Measurements from ENCODE around the gene CYB5D1.

The CYB5D1 gene

DNA sequence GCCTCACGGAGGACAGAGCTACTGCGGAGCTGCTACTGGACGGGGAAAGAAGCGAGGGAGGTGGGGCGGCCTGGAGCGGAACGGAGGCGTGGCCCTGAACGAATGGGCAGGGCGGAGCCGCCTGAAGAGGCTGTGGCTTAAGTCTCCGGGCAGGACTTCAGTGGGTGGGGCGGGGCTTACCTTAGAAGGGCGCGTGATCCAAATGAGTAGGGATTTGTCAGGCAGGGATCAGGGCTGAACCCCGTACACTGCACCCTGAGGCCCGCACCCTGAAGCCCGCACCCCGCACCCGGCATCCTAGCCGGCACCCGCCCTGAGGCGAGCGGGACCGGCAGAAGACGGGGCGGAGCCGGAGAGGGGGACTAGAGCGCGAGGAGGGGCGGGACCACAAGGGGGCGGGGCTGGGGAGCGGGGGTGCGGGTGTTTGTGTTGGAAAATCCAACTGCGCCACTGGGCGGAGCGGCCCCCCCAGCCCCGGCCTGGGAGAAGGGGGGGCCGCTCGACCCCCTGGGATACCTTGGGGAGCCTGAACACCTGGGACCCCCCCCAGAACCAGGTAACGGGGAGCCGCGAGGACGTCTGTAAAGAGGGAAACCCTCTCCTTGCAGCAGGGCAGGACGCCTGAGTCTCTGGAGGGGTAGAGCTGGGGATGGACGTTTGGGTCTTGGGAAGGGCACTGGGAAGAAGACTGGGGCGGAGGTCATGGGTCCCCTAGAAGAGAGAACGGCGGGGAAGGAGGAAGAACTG, 23.8 kb upstream of the CYB5D1 start, which contains the start of gene KDM6B:
Gene KDM6B, plus strand, starts transcription at position 423 of the 747 bp plus-strand sequence. CDS start 11,338 bp downstream, outside the sequence.
- DNase-seq = peak; percentile 92

- DNase-seq = peak; percentile 85
These were observed 23.3 kb upstream of the CYB5D1 start for GRCh38 chr17:7834542-7834956.

GRCh38 chr17:7834957-7835813, 22.6 kb upstream of the CYB5D1 start:
- peak; percentile 97 for DNase-seq

- no peak for DNase-seq
These were observed 21.8 kb upstream of the CYB5D1 start for GRCh38 chr17:7835814-7836595.

- DNase-seq = peak; percentile 89
These were observed 21.0 kb upstream of the CYB5D1 start for GRCh38 chr17:7836596-7837407.

DNA sequence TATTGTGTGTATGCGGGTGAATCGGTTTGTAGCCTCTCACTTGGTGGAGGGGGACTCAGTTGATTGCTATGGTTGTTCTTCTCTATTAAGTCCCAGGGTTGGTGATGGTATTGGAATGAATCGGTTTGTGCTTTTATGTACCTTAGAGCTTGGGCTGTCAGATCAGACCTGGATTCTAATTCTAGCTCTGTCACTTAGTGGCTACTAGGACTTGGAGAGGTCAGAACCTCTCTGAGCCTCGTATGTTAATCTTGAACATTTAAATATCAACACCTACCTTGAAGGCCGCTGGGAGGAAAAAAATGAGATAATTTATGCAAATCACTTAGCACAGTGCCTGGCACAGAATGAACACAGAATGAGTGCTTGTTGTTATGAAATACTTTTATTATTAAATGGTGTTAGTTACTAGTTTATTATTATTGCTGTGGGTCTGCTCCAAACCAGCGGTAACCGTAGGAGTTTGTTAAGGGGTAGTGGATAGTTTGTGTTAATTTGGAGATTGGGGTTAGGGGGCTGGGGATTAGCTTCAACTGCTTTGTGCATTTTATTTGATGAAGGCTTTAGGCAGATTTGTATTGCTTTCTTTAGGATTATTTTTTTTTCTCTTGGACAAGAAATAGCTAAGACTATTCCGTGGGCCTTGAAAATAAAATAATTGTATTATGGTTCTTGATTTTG, 20.3 kb upstream of the CYB5D1 start:
- no peak for DNase-seq

DNA sequence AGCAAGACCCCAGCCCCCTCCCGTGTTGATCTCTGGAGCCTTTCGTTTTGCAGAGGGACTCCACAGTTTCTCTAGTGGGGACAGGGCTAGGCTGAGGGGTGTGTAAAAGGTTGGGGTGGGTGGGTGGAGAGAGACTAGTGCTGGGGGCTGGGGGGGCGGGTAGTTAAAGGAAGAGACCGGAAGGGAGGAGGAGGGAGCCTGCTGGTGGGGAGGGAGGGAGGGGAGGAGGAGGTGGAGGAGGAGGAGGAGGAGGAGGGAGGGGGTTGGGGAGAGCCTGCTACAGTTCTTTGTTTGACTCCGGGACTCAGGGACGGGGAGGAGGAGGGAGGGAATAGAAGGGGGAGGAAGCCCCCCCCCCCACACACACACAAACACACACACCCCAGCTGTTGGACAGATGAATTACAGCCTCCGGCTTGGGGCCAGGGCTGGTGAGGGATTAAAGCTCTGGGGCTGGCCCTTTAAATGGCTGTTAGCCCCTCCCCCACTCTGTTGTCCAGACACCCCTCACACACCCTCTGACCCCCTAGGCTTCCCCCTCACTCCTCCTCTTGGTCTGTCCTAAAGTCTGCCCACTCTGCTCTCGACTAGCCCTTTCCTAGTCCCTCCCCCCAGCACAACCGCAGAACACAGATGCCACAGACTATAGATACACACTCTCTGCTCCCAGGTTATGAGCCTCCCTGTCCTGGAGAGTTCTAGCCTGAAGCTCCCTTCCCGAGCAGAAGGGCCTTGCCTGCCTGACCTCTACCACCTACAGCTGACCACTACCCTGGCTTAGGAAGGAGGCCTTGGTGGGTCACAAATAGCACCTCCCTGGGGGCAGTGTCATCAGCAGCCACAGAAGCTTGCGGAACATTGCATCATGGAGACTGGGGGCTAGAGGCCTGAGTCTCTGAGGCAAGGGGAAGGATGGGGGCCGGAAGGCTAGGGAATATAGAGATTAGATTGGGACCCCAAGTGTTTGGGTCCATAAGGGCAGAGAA, 19.4 kb upstream of the CYB5D1 start:
- DNase-seq = peak; percentile 61

DNA sequence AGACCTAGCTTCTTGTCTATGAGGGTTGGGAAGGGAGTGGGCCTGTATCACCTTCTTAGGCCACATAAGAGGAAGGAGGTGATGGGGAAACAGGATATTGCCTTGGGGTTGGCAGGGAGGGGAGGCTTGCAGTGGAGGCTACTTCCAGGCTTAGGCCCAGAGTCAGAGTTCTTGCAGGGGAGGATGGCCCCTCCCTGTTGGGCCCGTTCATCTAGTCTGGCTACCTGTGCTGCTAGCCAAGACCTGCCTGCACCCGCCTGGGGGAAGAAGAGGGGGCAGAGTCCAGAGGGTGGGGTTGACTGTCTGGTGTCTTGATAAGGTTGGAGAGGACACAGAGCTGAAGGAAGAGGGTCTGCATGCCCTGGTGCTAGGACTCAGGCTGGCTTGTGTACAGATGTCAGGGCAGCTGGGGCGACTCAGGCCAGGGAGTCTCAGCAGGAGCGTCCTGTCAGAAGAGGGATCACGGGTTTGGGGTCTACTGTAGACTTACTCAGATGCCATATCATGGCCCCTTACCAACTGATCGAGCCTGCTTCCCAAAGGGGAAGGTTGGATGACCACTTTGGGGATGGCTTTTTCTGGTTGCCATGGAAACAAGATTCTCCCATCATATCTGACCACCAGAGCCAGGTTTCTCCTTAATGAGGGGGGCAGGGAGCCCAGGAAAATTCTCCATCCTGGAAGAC, 18.5 kb upstream of the CYB5D1 start:
- peak; percentile 52 for DNase-seq

- DNase-seq = no peak
These were observed 17.9 kb upstream of the CYB5D1 start for GRCh38 chr17:7839876-7840261.

- no peak for DNase-seq
These were observed 17.4 kb upstream of the CYB5D1 start for GRCh38 chr17:7840441-7840840.

- no peak for DNase-seq
These were observed 16.9 kb upstream of the CYB5D1 start for GRCh38 chr17:7840875-7841274.

DNA sequence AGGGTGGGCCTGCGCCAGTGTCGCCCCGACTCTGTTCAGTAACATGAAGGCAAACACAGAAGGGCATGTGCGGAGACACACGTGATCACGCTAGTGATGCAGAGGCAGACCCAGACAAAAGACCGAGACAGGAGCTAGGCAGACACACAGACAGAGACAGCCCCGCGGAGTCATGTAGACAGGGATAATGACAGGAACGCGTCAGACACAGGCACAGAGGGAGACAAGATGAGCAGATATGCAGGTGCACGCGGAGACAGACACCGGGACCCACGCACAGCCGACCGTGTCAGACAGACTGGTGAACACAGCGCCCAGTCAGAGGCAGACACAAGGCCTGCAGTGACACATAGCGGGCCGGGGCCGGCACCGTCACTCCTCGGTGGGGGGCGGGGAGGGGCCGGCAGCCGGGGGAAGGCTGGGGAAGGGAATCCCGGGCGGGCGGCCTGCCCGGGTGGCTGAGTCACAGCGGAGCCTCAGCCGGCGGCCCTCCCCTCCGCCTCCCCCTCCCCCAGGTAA, 16.3 kb upstream of the CYB5D1 start:
- DNase-seq = peak; percentile 97

DNA sequence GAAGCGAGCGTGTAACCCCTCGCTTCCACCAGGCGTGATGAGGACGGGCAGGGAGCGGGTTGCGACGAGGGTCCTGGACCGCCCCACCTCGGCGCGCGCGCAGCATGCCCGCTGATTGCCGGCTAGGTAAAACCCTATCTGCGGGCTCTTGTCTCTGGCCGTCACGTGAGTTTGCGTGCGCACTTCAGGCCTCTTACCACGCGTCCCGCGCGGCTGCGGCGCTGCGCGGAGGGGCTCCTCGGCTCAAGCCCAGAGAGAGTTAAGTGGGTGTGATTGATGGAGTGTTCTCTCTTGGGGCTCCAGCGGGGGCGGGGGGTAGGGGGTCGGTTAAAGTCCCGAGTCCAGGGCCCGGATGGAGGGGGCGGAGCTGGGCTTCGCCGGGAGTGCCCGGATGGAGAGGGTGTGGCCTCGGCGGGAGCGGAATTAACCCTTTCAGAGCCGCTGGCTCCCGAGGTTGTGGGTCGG, 15.9 kb upstream of the CYB5D1 start:
- peak; percentile 86 for DNase-seq

DNA sequence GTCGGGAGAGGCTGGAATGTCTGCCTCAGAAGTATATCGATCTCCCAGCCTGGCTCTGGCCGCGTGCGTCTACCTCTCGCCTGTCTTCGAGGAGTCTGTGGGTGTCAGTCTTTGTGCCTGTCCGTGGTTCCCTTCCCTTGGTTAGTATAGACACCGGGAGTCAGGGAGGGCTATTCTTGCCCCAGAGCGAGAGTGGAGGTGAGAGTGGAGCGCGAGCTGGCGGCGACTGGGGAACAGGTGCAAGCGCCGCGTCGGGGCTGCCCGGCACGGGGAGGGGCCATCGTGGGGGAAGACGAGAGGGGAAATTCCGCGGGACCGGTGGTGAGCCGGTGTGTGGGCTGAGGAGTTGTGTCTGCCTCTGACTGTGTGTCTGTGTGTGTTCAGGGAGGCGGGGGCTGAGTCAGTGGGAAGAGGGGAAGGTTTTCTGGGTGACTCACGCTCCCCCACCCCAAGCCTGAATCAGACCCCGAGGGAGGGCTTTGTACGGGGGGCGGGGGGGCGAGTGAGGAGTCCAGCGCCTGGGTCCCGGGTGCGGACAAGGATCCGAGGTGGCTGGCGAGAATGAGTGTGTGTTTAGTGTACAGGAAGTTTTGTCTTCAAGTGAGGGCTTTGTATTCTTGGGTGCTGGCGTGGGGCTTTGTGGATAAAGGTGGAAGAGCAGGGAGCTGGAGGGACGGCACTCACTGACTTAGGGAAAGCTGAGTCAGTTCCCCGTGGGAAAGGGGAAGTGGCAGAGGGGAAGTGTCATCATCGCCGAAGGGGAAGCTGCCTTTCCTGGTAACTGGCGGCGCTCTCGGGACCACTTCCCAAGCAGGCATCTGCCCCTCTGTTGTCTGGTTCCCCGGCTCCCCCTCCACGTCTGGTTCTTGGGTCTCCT, 15.2 kb upstream of the CYB5D1 start:
- DNase-seq = peak; percentile 99

DNA sequence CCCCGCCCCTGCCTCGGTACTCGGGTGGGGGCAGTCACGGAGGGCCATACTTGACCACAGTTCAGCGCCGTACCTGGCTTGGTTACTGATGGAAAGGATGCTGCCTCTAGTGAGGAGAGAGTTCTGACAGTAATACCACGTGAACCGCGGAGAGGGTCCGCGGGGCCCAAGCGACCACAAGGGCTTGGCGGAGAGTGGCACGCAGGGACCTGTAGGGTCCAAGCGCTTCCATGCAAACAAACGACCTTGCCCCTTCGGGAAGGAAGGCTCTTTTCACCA, 14.6 kb upstream of the CYB5D1 start:
- DNase-seq = no peak

DNA sequence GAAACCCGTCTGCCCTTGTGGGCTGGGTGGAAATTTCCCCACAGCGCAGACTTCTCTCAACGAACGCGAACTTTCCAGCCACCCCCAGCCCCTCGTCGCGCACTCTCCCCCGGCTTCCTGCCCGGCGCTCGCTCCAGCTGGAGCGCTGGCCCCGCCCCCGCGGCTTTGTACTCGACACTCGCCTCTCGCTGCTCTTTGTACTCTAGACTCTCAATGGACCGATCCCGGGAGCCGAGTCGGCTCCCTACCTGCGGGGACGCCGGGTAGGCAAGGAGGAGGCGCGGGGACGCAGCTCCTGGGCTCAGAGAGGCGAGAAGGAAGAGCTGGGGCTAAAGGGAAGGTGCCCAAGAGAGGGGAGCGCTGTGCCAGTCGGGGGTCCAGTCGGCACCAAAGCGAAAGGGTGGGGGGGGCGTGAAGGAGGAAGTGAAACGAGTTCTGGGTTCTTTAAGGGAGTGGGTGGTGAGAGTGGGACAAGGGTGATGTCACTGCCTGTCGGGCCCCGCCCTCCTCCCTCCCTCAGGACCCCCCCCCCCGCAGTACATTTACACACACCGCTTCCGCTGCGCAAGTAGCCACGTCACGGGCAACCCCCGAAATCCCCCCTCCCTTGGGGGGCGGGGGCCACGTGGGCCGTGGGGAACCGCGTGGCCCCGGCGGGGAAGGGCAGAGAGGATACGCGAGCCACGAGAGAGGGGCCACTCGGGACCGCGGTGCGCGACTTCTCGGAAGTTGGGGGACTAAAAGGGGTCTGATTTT, 14.1 kb upstream of the CYB5D1 start:
- peak; percentile 96 for DNase-seq

- peak; percentile 93 for DNase-seq
These were observed 13.3 kb upstream of the CYB5D1 start for GRCh38 chr17:7844292-7845154.

All from CD4-positive, alpha-beta T cell treated with Interleukin-15 for 1 hour (primary cell).